ENCODE measurements around the gene ZDHHC12. TPM values are rescaled to one million over a fixed set of nuclear protein-coding genes. Genes with fewer than 3 reads are reported as not detected.

Gene ZDHHC12
- total RNA-seq, 1 experiment from 2014 or later = 62.3 TPM

GRCh38 chr9:128729766-128730517, 6.0 kb upstream of the ZDHHC12 start:
- DNase-seq (ENCODE audit: low read depth) = no peak

GRCh38 chr9:128729302-128729701, 5.4 kb upstream of the ZDHHC12 start:
- no peak for DNase-seq (ENCODE audit: low read depth)

- no peak for DNase-seq (ENCODE audit: low read depth)
Observed at GRCh38 chr9:128728298-128728697, 4.4 kb upstream of the ZDHHC12 start.

- DNase-seq (ENCODE audit: low read depth) = no peak
Observed at GRCh38 chr9:128727640-128728248, 3.8 kb upstream of the ZDHHC12 start.

- DNase-seq (ENCODE audit: low read depth) = peak; percentile 85
Observed at GRCh38 chr9:128724744-128725211, 851 bp upstream of the ZDHHC12 start.

GRCh38 chr9:128723352-128723865, 518 bp downstream of the ZDHHC12 start:
- no peak for DNase-seq (ENCODE audit: low read depth)

- DNase-seq (ENCODE audit: low read depth) = no peak
Observed at GRCh38 chr9:128722380-128723351, 1.3 kb downstream of the ZDHHC12 start.

- DNase-seq (ENCODE audit: low read depth) = no peak
Observed at GRCh38 chr9:128721487-128722010, 2.4 kb downstream of the ZDHHC12 start.

GRCh38 chr9:128720841-128721486, 3.0 kb downstream of the ZDHHC12 start:
- DNase-seq (ENCODE audit: low read depth) = no peak

- DNase-seq (ENCODE audit: low read depth) = no peak
Observed at GRCh38 chr9:128719919-128720605, 3.9 kb downstream of the ZDHHC12 start.

- DNase-seq (ENCODE audit: low read depth) = no peak
Observed at GRCh38 chr9:128718475-128718874, 5.5 kb downstream of the ZDHHC12 start.

GRCh38 chr9:128718047-128718446, 5.9 kb downstream of the ZDHHC12 start:
- DNase-seq (ENCODE audit: low read depth) = no peak

- no peak for DNase-seq (ENCODE audit: low read depth)
Observed at GRCh38 chr9:128716581-128717254, 7.2 kb downstream of the ZDHHC12 start.

GRCh38 chr9:128715436-128715750, 8.5 kb downstream of the ZDHHC12 start:
- no peak for DNase-seq (ENCODE audit: low read depth)

GRCh38 chr9:128714586-128715435, 9.1 kb downstream of the ZDHHC12 start:
- no peak for DNase-seq (ENCODE audit: low read depth)

- no peak for DNase-seq (ENCODE audit: low read depth)
Observed at GRCh38 chr9:128713941-128714573, 9.9 kb downstream of the ZDHHC12 start.

- DNase-seq (ENCODE audit: low read depth) = no peak
Observed at GRCh38 chr9:128713411-128713780, 10.5 kb downstream of the ZDHHC12 start.

Data from Daoy (cell line).